GM19035 (cell line): ENCODE measurements around the gene HPD.
"Not testable (repeated sequence)": the region's sequence is repeated elsewhere in the genome, so short reads cannot be mapped to it uniquely, and the experiment has no call there.

ENCODE experiments used
- ATAC-seq: cut with Tn5 transposase; IDR thresholded peaks from one replicate; pipeline ENCODE4 v1.9.1; 2021; ENCODE audit not compliant: unreplicated experiment

Gene HPD

GRCh38 chr12:121858662-121859572 lies at the start of gene HPD:
HPD (minus strand) TSS chr12:121858859; CDS start chr12:121858823, 36 bp downstream.
- ATAC-seq, result no peak

GRCh38 chr12:121905746-121906145 lies 47.1 kb upstream of the HPD start:
- ATAC-seq, result no peak

GRCh38 chr12:121903202-121903601 lies 44.5 kb upstream of the HPD start:
- no peak for ATAC-seq

GRCh38 chr12:121899590-121899989 lies 40.9 kb upstream of the HPD start:
- ATAC-seq, result no peak

GRCh38 chr12:121898287-121898686 lies 39.6 kb upstream of the HPD start:
- no peak for ATAC-seq

GRCh38 chr12:121894633-121895032 lies 36.0 kb upstream of the HPD start:
- no peak for ATAC-seq

GRCh38 chr12:121893961-121894460 lies 35.4 kb upstream of the HPD start:
- ATAC-seq, result no peak

- no peak for ATAC-seq
These were observed 34.3 kb upstream of the HPD start for GRCh38 chr12:121892673-121893561.

- not testable (repeated sequence) for ATAC-seq
These were observed 31.0 kb upstream of the HPD start for GRCh38 chr12:121889661-121890060.

GRCh38 chr12:121889274-121889624 lies 30.6 kb upstream of the HPD start:
- no peak for ATAC-seq

GRCh38 chr12:121888478-121889273 lies 30.0 kb upstream of the HPD start, which contains the start of gene PSMD9:
PSMD9 (plus strand) TSS chr12:121888790; CDS start chr12:121888857, 67 bp downstream.
- peak; percentile 92 for ATAC-seq

- no peak for ATAC-seq
These were observed 29.4 kb upstream of the HPD start for GRCh38 chr12:121888083-121888477.

- ATAC-seq, result not testable (repeated sequence)
These were observed 26.5 kb upstream of the HPD start for GRCh38 chr12:121885129-121885528.

GRCh38 chr12:121883315-121883660 lies 24.6 kb upstream of the HPD start:
- no peak for ATAC-seq

GRCh38 chr12:121876080-121876447 lies 17.4 kb upstream of the HPD start:
- ATAC-seq, result not testable (repeated sequence)

- ATAC-seq, result no peak
These were observed 16.9 kb upstream of the HPD start for GRCh38 chr12:121875582-121875981.

- ATAC-seq, result no peak
These were observed 15.4 kb upstream of the HPD start for GRCh38 chr12:121874071-121874470.

GRCh38 chr12:121873216-121873569 lies 14.5 kb upstream of the HPD start:
- ATAC-seq, result no peak

- ATAC-seq, result no peak
These were observed 14.0 kb upstream of the HPD start for GRCh38 chr12:121872546-121873215.

GRCh38 chr12:121871467-121871866 lies 12.8 kb upstream of the HPD start:
- no peak for ATAC-seq
